Left renal pelvis (tissue), 4 donors: ENCODE data around the gene PDGFB. TPM values are rescaled to one million over a fixed set of nuclear protein-coding genes. Genes with fewer than 3 reads are reported as not detected.

Experiments
- DNase-seq, 4 donors: peaks; one replicate each; pipeline ENCODE4 v3.0.0-alpha.2; 2013; ENCODE audit warnings: low read depth in 4 of 4, low spot score in 3 of 4
- polyA plus RNA-seq, 4 donors: library from polyadenylated mRNA; unstranded; fragments of 120-200 nt; gene quantifications; one replicate each; pipeline ENCODE4 v1.2.1, GENCODE V29; 2013; ENCODE audit not compliant: insufficient read length in 4 of 4

The PDGFB gene
- polyA plus RNA-seq, 4 donors, result 8.3 to 15.6 (median 14.5) TPM

GRCh38 chr22:39241794-39242594, 2.8 kb downstream of the PDGFB start:
- DNase-seq, result no peak

GRCh38 chr22:39240831-39241793, 3.7 kb downstream of the PDGFB start:
- DNase-seq, result no peak

DNA sequence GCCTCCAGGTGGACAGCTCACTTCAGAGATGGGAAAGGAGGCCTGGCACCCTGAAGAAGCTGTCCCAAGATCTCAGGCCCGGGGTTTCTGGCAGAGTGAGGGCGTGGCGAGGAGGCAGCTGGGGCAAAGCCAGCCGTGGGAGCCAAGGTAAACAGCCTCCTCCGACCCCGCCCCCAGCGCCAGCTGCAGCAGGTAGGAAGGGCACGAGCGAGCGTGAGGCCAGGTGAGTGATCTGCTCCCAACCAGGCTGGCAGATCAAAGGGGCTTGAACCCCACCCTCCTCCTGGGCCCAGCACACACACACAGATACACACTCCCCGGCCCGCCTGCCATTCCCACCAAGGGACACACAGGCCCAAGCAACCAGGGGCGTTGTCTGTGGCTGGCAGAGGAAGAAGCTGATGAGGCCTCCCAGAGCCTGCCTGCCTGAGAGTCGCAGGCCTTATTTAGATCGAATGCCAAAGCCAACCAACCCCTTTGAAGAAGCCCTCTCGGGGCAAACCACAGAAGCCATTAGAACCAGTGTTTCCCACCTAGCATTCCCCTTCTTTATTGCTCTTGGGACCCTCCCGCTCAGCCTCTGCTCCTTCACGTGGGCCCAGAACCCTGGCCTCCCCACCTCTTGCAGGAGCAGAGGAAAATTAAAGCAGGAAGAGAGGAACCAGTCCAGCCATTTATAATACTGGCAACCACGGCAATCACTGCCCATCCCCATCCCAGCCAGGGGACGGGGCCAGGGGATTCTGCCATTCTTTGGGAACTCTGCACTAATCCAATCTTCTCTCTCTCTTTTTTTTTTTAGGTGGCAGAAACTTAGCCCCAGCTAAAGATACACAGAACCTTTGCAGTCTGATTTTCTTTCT, 5.0 kb downstream of the PDGFB start:
- no peak for DNase-seq

DNA sequence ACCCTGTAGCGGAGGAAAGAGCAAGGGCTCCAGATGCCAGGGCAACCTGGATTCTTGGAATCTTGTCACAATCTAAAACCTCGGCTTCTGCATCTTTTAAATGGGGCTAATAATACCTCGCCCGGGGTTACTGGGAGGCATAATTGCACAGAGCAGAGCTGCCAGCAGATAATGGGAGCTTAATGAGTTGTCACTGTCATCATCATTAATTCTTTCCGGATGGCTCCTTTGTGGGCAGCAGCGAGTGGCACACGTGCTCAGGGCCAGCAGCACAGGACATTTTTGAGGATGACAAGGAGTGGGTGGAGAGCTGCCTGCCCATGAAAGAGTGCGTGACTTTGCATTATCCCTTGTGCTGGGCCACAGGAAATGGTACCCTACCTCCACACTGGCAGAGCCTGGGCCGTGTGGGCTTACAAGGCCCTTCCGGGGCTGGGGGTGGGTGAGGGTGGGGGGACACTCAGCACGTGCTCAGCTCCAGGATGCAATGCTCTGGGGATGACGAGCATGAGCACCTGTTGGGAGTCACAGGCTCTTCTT, 5.7 kb downstream of the PDGFB start:
- DNase-seq, result no peak

- DNase-seq, result no peak
Measured at GRCh38 chr22:39238561-39238960, 6.2 kb downstream of the PDGFB start.

DNA sequence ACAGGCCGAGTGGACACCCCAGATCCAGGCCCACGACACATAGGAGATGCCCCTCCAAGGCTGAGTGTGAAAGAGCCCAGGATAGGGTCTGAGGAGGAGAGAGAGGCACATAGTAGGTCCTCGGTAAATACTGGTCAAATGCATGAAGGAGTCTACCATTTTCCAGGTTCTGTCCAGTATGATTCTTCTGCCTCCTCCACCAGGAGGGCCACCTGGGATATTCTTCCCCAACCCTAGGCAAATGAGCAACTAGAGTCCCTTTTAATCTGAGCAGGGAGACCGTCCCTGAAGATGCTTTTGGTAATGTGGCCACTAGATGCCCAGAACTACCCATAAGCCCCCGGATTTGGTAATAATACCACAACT, 6.7 kb downstream of the PDGFB start:
- no peak for DNase-seq

DNA sequence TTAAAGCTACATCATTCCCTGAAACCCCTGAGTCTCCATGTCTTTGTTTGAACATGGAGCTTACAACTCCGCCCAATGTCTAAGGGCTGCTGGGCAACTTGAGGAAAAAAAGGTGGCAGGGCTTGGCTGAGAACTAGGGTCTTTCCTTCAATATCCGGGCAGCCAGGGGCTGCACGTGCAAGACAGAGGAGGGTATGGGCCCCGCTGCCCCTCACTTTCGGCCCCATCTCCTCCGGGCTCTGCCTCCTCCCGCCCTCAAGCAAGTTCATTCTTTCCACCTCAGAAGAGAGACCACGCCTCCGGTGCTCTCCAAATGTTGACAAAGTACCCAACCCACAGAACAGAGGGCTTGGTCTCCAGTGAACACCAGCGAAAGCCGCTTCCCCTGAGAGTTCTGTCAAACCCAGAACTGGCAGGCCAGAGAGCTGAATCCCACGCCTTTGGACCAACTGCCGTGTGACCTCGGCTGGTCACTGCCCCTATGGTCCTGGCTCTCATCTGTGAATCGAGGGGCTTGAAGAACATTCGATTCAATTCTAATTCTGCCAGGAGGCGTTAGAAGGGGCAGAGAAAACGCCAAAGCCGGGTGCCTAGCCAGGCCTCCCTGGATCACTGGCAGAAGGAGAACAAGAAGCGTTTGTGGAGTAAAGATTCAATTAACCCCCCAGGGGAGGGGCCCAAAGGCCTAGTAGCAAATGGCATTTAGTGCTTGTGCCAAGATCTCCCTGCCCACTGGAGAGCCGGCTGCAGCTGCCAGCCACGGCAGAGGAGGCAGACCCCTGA, 7.3 kb downstream of the PDGFB start:
- DNase-seq, result no peak

GRCh38 chr22:39236321-39237317, 8.2 kb downstream of the PDGFB start:
- no peak for DNase-seq

- DNase-seq, result no peak
Measured at GRCh38 chr22:39234867-39235687, 9.7 kb downstream of the PDGFB start.

DNA sequence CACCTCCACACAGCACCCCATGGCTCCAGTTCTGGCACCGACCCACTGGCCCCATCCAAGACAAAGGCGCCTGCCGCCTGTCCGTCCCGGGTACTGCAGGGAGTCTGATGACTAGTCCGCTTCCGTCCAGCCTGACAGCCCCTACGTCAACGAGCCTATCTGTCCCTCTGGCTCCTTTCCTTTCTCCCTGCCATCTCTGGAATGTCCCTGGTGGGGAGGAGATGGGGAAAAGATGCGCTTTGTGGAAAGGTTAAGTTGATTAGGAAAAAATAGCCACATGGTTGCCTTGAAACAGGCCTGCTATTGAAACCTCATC, 10.4 kb downstream of the PDGFB start:
- DNase-seq, result no peak

DNA sequence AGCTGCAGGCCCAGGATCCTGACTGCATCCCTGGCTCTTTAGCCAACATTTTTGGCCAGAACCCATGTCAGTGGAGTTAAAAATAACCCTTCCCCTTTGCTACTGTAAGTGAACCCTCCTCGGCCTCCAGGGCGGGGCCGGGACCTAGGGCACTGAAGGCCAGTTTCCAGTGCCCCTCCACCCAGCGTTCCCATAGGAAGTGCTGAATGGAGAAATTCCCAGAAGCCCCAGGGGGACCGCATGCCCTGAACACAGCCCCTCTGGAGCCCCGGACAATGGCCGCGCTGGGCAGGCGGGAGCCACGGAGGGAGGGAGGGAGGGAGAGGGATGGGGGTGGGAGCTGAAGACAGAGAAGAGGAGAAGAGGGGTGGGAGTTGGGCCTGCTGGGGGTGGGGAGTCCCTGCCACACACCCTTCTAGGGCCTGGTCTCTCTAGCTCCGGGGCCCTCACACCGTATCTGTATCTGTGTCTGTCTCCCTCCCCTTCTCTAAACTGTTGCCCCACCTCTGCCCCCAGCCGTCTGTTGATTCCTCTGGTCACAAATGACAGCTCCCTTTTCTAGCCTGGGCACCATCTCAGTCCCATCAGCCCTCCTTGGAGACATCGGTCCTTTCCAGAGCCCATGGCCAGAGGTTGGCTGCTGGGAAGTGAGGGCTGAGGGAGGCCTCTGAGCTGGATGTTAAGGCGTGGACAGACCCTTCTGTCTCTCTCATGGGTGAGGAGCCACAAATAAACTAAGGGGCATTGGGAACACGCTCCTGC, 10.9 kb downstream of the PDGFB start:
- DNase-seq, result no peak

DNA sequence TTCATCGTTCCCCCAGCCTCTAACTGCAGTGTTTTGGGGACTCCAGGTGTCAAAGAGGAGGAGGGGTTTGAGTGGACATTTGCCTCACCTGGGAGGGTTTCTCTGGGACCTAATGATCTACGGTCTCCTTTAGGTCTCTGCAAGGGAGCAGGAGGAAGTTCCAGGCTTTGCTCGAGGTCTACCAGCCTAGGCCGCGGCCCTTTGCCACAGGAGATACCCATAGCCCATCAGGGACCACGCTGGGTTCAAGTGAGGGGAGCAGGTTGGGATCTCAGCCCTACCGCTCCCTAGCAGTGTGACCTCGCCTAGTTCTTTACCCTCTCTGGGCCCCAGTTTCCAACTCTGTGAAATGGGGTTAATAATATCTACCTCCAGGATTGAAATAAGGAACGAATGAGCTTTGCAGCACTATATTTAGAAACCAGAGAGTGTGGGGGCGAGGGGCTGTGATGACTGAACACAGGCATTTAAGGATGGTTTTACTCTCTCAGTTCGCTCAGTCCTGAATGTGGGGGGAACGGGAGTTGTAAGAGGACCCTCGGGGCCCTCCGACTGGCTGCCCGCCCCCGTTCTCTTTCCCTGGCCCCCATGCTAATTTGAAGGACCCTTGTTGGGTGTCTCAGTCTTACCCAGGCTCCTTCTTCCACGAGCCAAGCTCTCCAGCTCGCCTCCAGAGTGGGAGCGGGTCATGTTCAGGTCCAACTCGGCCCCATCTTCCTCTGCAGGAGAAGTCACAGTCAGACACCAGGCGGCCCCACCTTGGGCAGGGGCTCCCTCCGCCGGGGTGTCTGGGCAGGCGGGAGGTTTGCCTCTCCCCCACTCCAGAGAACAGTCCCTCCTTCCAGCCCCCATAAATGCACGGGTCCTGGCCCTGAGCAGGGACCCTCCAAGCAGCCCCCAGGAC, 11.7 kb downstream of the PDGFB start:
- DNase-seq, result no peak

DNA sequence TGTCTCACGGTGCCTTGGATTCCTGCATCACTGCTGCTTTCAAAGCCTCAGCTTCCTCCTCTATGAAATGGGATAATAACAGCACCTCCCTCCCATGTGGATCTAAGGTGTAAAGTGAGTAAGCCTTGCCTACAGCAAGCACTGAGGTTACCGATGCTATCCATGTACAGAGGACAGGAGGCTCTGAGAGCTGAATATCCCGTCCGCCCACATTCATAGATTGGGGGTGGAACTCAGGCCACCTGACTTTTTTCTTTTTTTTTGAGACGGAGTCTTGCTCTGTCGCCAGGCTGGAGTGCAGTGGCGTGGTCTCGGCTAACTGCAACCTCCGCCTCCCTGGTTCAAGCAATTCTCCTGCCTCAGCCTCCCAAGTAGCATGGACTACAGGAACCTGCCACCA, 12.5 kb downstream of the PDGFB start:
- no peak for DNase-seq

DNA sequence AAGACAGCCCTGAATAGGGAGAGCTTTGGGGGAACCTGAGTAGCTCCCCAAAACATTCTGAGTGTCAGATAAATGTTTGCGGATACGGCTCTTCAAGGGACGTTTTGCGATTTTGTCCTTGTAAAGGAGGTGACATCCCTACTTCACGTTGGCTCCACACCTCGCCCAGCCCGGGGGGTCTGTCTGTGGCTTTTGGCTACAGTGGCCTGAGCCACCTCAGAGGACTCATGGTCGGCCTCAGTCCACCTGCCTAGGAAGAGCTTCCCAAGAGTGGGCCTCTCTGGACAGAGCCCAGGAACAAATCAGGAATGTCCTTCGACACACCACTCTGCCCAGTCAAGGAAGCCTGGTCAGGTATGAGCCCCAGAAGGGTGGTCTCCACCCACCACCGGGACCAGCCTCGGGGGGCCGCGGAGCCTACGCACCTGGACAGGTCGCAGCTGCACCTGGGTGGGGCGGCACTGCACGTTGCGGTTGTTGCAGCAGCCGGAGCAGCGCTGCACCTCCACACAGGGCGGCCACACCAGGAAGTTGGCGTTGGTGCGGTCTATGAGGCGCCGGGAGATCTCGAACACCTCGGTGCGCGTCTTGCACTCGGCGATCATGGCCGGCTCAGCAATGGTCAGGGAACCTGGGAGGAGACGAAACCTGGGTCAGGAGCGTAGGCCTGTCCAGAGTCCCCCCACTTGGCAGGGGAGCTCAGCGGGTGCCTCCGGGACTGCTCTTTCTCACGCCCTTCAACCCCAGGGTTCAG, 13.4 kb downstream of the PDGFB start:
- DNase-seq, result no peak
